HepG2 (cell line): ENCODE data around the gene KLF15. TPM values are rescaled to one million over a fixed set of nuclear protein-coding genes. Genes with fewer than 3 reads are reported as not detected.

Experiments
- ATAC-seq: fragments of 200-7000 bp; cut with Tn5 transposase; 3 replicates; pipeline ENCODE4 v1.9.1; 2020; ENCODE audit warnings: mild to moderate bottlenecking, moderate library complexity
- BruUV-seq: library from RNA; stranded (reverse); fragments of 400-500 nt; replicated peaks from 2 replicates; lab custom pipeline; 2021; lab: Mats Ljungman, UMichigan
- CTCF ChIA-PET: fragments of 300-600 bp; formaldehyde crosslinking; extraction: SDS; loops from one replicate; lab custom pipeline; 2021; ENCODE audit warnings: low total read pairs, inconsistent platforms, low intra/inter-chr PET ratio; lab: Yijun Ruan, JAX
- POLR2A ChIA-PET: fragments of 350-600 bp; sonication (Branson Sonifier 250); formaldehyde crosslinking; loops from one replicate; lab custom pipeline; 2020; ENCODE audit warnings: antibody characterized with exemption, inconsistent platforms; lab: Yijun Ruan, JAX
- DNase-seq: peaks from one replicate; pipeline ENCODE4 v3.0.0-alpha.2; 2015; ENCODE audit warnings: low spot score
- FAIRE-seq: peaks from 3 replicates; lab custom pipeline; 2011; peaks lifted over from hg19 to GRCh38; lab: Jason Lieb, UNC
- H2AFZ ChIP-seq: one replicate; pipeline ENCODE4 v1.6.1; 2011; ENCODE audit warnings: low read length, inconsistent platforms
- H3K27ac ChIP-seq: fragments of 300-600 bp; 3 replicates; pipeline ENCODE4 v1.8.0; 2011; ENCODE audit warnings: mixed run types, mild to moderate bottlenecking, mixed read lengths, low read length, inconsistent platforms; ENCODE audit not compliant: insufficient read depth; ENCODE audit errors: extremely low read length
- H3K27me3 ChIP-seq, 2 experiments: fragments of 200-600 bp in 1 of 2; 2 replicates in 1 of 2; 3 replicates in 1 of 2; pipeline versions ENCODE4 v1.6.0 to v1.8.0; 2011; ENCODE audit warnings: low read length in 2 of 2, mild to moderate bottlenecking in 2 of 2, moderate library complexity in 2 of 2, inconsistent platforms in 1 of 2; ENCODE audit not compliant: insufficient read depth in 2 of 2, control insufficient read depth in 1 of 2
- H3K36me3 ChIP-seq, 2 experiments: fragments of 200-600 bp in 1 of 2; replicated peaks in 1 of 2; 2 replicates in 1 of 2; 3 replicates in 1 of 2; pipeline versions ENCODE4 v1.5.1 to v1.8.0; 2011; ENCODE audit warnings: low read length in 2 of 2, inconsistent platforms in 1 of 2; ENCODE audit not compliant: insufficient read depth in 2 of 2, control insufficient read depth in 1 of 2
- H3K4me1 ChIP-seq: 2 replicates; pipeline ENCODE4 v1.5.1; 2012; ENCODE audit warnings: low read length, inconsistent platforms; ENCODE audit not compliant: insufficient read depth
- H3K4me2 ChIP-seq: 2 replicates; pipeline ENCODE4 v1.6.0; 2011; ENCODE audit warnings: low read depth, low read length, inconsistent platforms
- H3K4me3 ChIP-seq, 3 experiments: fragments of 200-600 bp in 1 of 3; sonication (generic), shearing (Covaris generic) in 1 of 3; replicated peaks in 1 of 3; 2 replicates each; pipeline ENCODE4 v1.5.1; 2011 to 2016; ENCODE audit warnings: low read length in 3 of 3, inconsistent platforms in 2 of 3, low read depth in 2 of 3, mild to moderate bottlenecking in 2 of 3, control low read depth in 1 of 3, mixed read lengths in 1 of 3; ENCODE audit not compliant: insufficient read depth in 1 of 3
- H3K79me2 ChIP-seq: one replicate; pipeline ENCODE4 v1.6.1; 2011; ENCODE audit warnings: low read length, inconsistent platforms; ENCODE audit not compliant: insufficient read depth
- H3K9ac ChIP-seq: 2 replicates; pipeline ENCODE4 v1.6.0; 2011; ENCODE audit warnings: mild to moderate bottlenecking, low read depth, low read length, inconsistent platforms; ENCODE audit not compliant: insufficient read depth
- H3K9me3 ChIP-seq: 2 replicates; pipeline ENCODE4 v1.5.1; 2012; ENCODE audit warnings: mild to moderate bottlenecking, low read length
- H4K20me1 ChIP-seq: 2 replicates; pipeline ENCODE4 v1.6.0; 2011; ENCODE audit warnings: inconsistent platforms, mild to moderate bottlenecking, low read length, moderate library complexity; ENCODE audit not compliant: insufficient read depth
- CTCF ChIP-seq: sonication (generic); formaldehyde crosslinking; IDR thresholded peaks from 2 replicates; pipeline ENCODE4 v1.5.0; 2020; ENCODE audit warnings: mild to moderate bottlenecking, missing genetic modification reagents, moderate library complexity
- GATA4 ChIP-seq: sonication (generic); IDR thresholded peaks from 2 replicates; pipeline ENCODE4 v1.6.1; 2016; ENCODE audit warnings: antibody characterized with exemption, low read depth, borderline replicate concordance
- SP2 ChIP-seq: sonication (generic); formaldehyde crosslinking; IDR thresholded peaks from 2 replicates; pipeline ENCODE4 v1.5.1; 2020; ENCODE audit warnings: mild to moderate bottlenecking, missing genetic modification reagents
- ZNF142 ChIP-seq: sonication (generic); formaldehyde crosslinking; IDR thresholded peaks from 2 replicates; pipeline ENCODE4 v1.4.0; 2020; ENCODE audit warnings: missing genetic modification reagents
- ZNF768 ChIP-seq: sonication (generic); formaldehyde crosslinking; IDR thresholded peaks from 2 replicates; pipeline ENCODE4 v1.4.0; 2020; ENCODE audit warnings: missing genetic modification reagents
- WGBS: methylation state at CpG from one replicate; pipeline ENCODE4 v1.1.6; 2017; ENCODE audit warnings: low lambda C conversion rate; 5-methylcytosine and 5-hydroxymethylcytosine counted together
- in situ Hi-C: cut with HindIII; loops from 2 replicates; pipeline ENCODE4 v1.10.0; 2017; ENCODE audit warnings: low pct_unique_long_range_greater_than_20kb; ENCODE audit not compliant: extremely low pct_ligation_motif_present
- intact Hi-C: fragments of 100-400 bp; cut with micrococcal nuclease; formaldehyde crosslinking; loops from one replicate; pipeline ENCODE4 v1.10.0; 2022; ENCODE audit not compliant: unreplicated experiment
- polyA plus RNA-seq, 8 experiments: library from polyadenylated mRNA; depleted of rRNA in 3 of 8; stranded (reverse) in 7 of 8; unstranded in 1 of 8; fragments of >200 nt; fragmentation: Illumina TruSeq in 4 of 8; extraction: Trizol in 4 of 8; gene quantifications; 2 replicates each; pipeline versions ENCODE4 v1.2.1 to v1.2.3, GENCODE V29; 2011 to 2016; ENCODE audit warnings: low read depth in 4 of 8, missing spikeins in 1 of 8, mixed read lengths in 1 of 8; ENCODE audit not compliant: insufficient read depth in 1 of 8
- total RNA-seq, 5 experiments: library from RNA; depleted of rRNA; stranded (reverse); fragments of >200 nt; fragmentation: Illumina TruSeq; extraction: Trizol; gene quantifications; 2 replicates each; pipeline ENCODE4 v1.2.3, GENCODE V29; 2016; ENCODE audit warnings: low read depth in 1 of 5

KLF15 gene
- total and polyA plus RNA-seq, 2 of the 13 experiments (the other 11 are each of a cell fraction or from before 2014, with no cell fraction given): 7.1 to 7.8 TPM

- POLR2A ChIA-PET: no interaction called here
- DNase-seq (no peak), ATAC-seq (peak; percentile 41), FAIRE-seq (no peak)
- BruUV-seq: no TSS peak
- H3K79me2 ChIP-seq: no peaks in the 10 kb centered on the region
- 10% methylated on average over 10 of the region's 17 CpGs for WGBS
- H3K4me1 ChIP-seq: 0 out of 2 replicates have a peak, but pooled peaks cover 5% of the 10 kb centered on the region
- no peak overlapping the region for H3K4me3 ChIP-seq
- no peak overlapping the region for H3K27ac ChIP-seq
- peaks cover 5 to 54% of the 10 kb centered on the region in 2 experiments; a peak in 4 of 5 replicates for H3K27me3 ChIP-seq
- CTCF ChIA-PET: no interaction called here
- no peaks in the 10 kb centered on the region for H4K20me1 ChIP-seq
- no peaks in the 10 kb centered on the region for H3K36me3 ChIP-seq
- no peak overlapping the region for H3K4me2 ChIP-seq
- in situ Hi-C loops (no loop called here), intact Hi-C loops (no loop called here)
- H3K9me3 ChIP-seq: no peaks in the 10 kb centered on the region
- no peak overlapping the region for H2AFZ ChIP-seq
- H3K9ac ChIP-seq: no peak overlapping the region
- TF ChIP-seq SP2: no peak
Measured at GRCh38 chr3:126380011-126380768, 23.0 kb upstream of the KLF15 start.

- intact Hi-C loops (no loop called here), in situ Hi-C loops (no loop called here)
- TF ChIP-seq CTCF (peak; percentile 50), ZNF142 (no peak), ZNF768 (CRISPR knock-in tag) (0 out of 2 replicates have a peak, but pooled peaks have one; percentile 36), GATA4 (no peak)
- POLR2A ChIA-PET: no interaction called here
- Histone ChIP-seq H3K9me3 (no peaks in the 10 kb centered on the region), H3K27ac (no peak overlapping the region), H3K36me3 (no peaks in the 10 kb centered on the region), H3K4me3 (no peak overlapping the region), H3K4me1 (peaks cover 17% of the 10 kb centered on the region), H3K9ac (no peak overlapping the region), H3K4me2 (no peak overlapping the region), H3K79me2 (no peaks in the 10 kb centered on the region), H4K20me1 (no peaks in the 10 kb centered on the region), H2AFZ (no peak overlapping the region), H3K27me3 (peaks cover 5 to 68% of the 10 kb centered on the region in 2 experiments)
- CTCF ChIA-PET: no interaction called here
- 34% methylated on average over 3 of the region's 6 CpGs for WGBS
- DNase-seq: no peak
- peak; percentile 38 for ATAC-seq
- BruUV-seq: no TSS peak
- FAIRE-seq: no peak
Measured at GRCh38 chr3:126378341-126378751, 21.1 kb upstream of the KLF15 start.
